GM12878 (cell line): ENCODE data around the gene MAX. TPM values are rescaled to one million over a fixed set of nuclear protein-coding genes. Genes with fewer than 3 reads are reported as not detected.

Experiments
- ATAC-seq: fragments of 200-7000 bp; cut with Tn5 transposase; 3 replicates; pipeline ENCODE4 v1.9.1; 2020; ENCODE audit warnings: mild to moderate bottlenecking, moderate library complexity
- BruUV-seq: library from RNA; stranded (reverse); fragments of 400-500 nt; replicated peaks from 2 replicates; lab custom pipeline; 2021; lab: Mats Ljungman, UMichigan
- CTCF ChIA-PET: fragments of 300-600 bp; sonication (Branson Sonifier 250); formaldehyde crosslinking; extraction: SDS; loops from one replicate; lab custom pipeline; 2021; ENCODE audit warnings: inconsistent platforms; lab: Yijun Ruan, JAX
- POLR2A ChIA-PET: fragments of 350-600 bp; formaldehyde crosslinking; extraction: SDS; loops from one replicate; lab custom pipeline; 2021; ENCODE audit warnings: inconsistent platforms; lab: Charles Lee
- RAD21 ChIA-PET: fragments of 300-600 bp; sonication (Branson Sonifier 250); formaldehyde crosslinking; loops from one replicate; lab custom pipeline; 2023; ENCODE audit warnings: antibody characterized with exemption; ENCODE audit not compliant: unreplicated experiment; lab: Charles Lee
- SMC1A ChIA-PET: fragments of 300-600 bp; sonication (Branson Sonifier 250); formaldehyde crosslinking; loops from one replicate; lab custom pipeline; 2023; ENCODE audit not compliant: unreplicated experiment, uncharacterized antibody; lab: Charles Lee
- DNase-seq: peaks from one replicate; pipeline ENCODE4 v3.0.0-alpha.2; 2011; ENCODE audit warnings: low read depth, low spot score
- FAIRE-seq: peaks from 3 replicates; lab custom pipeline; 2011; peaks lifted over from hg19 to GRCh38; lab: Jason Lieb, UNC
- H2AFZ ChIP-seq: 2 replicates; pipeline ENCODE4 v1.6.0; 2011; ENCODE audit warnings: low read depth, low read length, control low read depth; ENCODE audit not compliant: control insufficient read depth
- H3K27ac ChIP-seq: 2 replicates; pipeline ENCODE4 v1.5.1; 2011; ENCODE audit warnings: control low read depth; ENCODE audit not compliant: control insufficient read depth, insufficient read depth
- H3K27me3 ChIP-seq, 2 experiments: replicated peaks in 1 of 2; 2 replicates each; pipeline versions ENCODE4 v1.6.0 to v1.6.1; 2011; ENCODE audit warnings: low read length in 1 of 2; ENCODE audit not compliant: control insufficient read depth in 2 of 2, insufficient read depth in 2 of 2
- H3K36me3 ChIP-seq, 2 experiments: 2 replicates each; pipeline ENCODE4 v1.5.1; 2011; ENCODE audit warnings: low read length in 1 of 2; ENCODE audit not compliant: control insufficient read depth in 2 of 2, insufficient read depth in 2 of 2
- H3K4me1 ChIP-seq: 2 replicates; pipeline ENCODE4 v1.6.1; 2011; ENCODE audit warnings: mild to moderate bottlenecking, low read length, moderate library complexity, mixed read lengths; ENCODE audit not compliant: control insufficient read depth, insufficient read depth
- H3K4me2 ChIP-seq: 2 replicates; pipeline ENCODE4 v1.6.0; 2011; ENCODE audit warnings: control low read depth; ENCODE audit not compliant: control insufficient read depth, insufficient read depth
- H3K4me3 ChIP-seq: fragments of 200-600 bp; sonication (generic); 2 replicates; pipeline ENCODE4 v1.5.1; 2016
- H3K79me2 ChIP-seq: 2 replicates; pipeline ENCODE4 v1.6.0; 2011; ENCODE audit warnings: low read length; ENCODE audit not compliant: control insufficient read depth, insufficient read depth
- H3K9ac ChIP-seq: 2 replicates; pipeline ENCODE4 v1.8.0; 2011; ENCODE audit warnings: low read length, control low read depth, mixed read lengths; ENCODE audit not compliant: control insufficient read depth, insufficient read depth
- H3K9me3 ChIP-seq: replicated peaks from 3 replicates; pipeline ENCODE4 v1.5.1; 2011; ENCODE audit warnings: mild to moderate bottlenecking, low read length; ENCODE audit not compliant: control insufficient read depth, insufficient read depth
- H4K20me1 ChIP-seq: 2 replicates; pipeline ENCODE4 v1.6.0; 2011; ENCODE audit not compliant: control insufficient read depth, insufficient read depth
- CHD4 ChIP-seq: fragments of 200-600 bp; sonication (generic); IDR thresholded peaks from 2 replicates; pipeline ENCODE4 v1.6.1; 2016; ENCODE audit warnings: mild to moderate bottlenecking
- CREB1 ChIP-seq: IDR thresholded peaks from 2 replicates; pipeline ENCODE4 v1.6.1; 2012; ENCODE audit warnings: low read depth, mild to moderate bottlenecking, inconsistent platforms
- EED ChIP-seq: sonication (generic); IDR thresholded peaks from 2 replicates; pipeline ENCODE4 v1.6.1; 2016; ENCODE audit warnings: antibody characterized with exemption, low read depth
- EZH2 ChIP-seq: IDR thresholded peaks from 2 replicates; pipeline ENCODE4 v1.6.1; 2012; ENCODE audit warnings: low read depth, mild to moderate bottlenecking, control low read depth, inconsistent platforms, low read length, borderline replicate concordance; ENCODE audit not compliant: control insufficient read depth
- NFIC ChIP-seq: IDR thresholded peaks from 2 replicates; pipeline ENCODE4 v1.6.1; 2012; ENCODE audit warnings: low read depth, mild to moderate bottlenecking, inconsistent platforms, low read length, moderate library complexity
- NR2C1 ChIP-seq: fragments of 450-650 bp; IDR thresholded peaks from 2 replicates; pipeline ENCODE4 v1.6.1; 2017; ENCODE audit warnings: antibody characterized with exemption, mild to moderate bottlenecking, moderate library complexity
- NRF1 ChIP-seq: conservative IDR thresholded peaks from 2 replicates; pipeline ENCODE4 v1.6.1; 2011; ENCODE audit warnings: mild to moderate bottlenecking, low read depth, low read length, improper control_type of control experiment
- POLR2AphosphoS2 ChIP-seq: IDR thresholded peaks from 2 replicates; pipeline ENCODE4 v1.6.1; 2011; ENCODE audit warnings: low read depth, mild to moderate bottlenecking, low read length, improper control_type of control experiment, moderate library complexity
- POLR2AphosphoS5 ChIP-seq: IDR thresholded peaks from 2 replicates; pipeline ENCODE4 v1.6.1; 2011; ENCODE audit warnings: mild to moderate bottlenecking, low read length, inconsistent platforms
- RAD51 ChIP-seq: fragments of 450-650 bp; IDR thresholded peaks from 2 replicates; pipeline ENCODE4 v1.6.1; 2016; ENCODE audit warnings: moderate library complexity, mild to moderate bottlenecking, inconsistent platforms
- RB1 ChIP-seq: fragments of 450-650 bp; formaldehyde crosslinking; IDR thresholded peaks from 2 replicates; pipeline ENCODE4 v1.6.1; 2017; ENCODE audit warnings: mild to moderate bottlenecking, borderline replicate concordance
- SIX5 ChIP-seq: IDR thresholded peaks from 2 replicates; pipeline ENCODE4 v1.6.1; 2011; ENCODE audit warnings: mild to moderate bottlenecking, low read depth, low read length, moderate library complexity; ENCODE audit not compliant: severe bottlenecking
- SMAD5 ChIP-seq: IDR thresholded peaks from 2 replicates; pipeline ENCODE4 v1.6.1; 2016; ENCODE audit warnings: antibody characterized with exemption, low read depth
- SREBF1 ChIP-seq: IDR thresholded peaks from 2 replicates; pipeline ENCODE4 v1.6.1; 2012; ENCODE audit warnings: mild to moderate bottlenecking, low read length
- TBL1XR1 ChIP-seq: IDR thresholded peaks from 2 replicates; pipeline ENCODE4 v1.6.1; 2012; ENCODE audit warnings: low read depth, low read length, improper control_type of control experiment
- USF1 ChIP-seq: IDR thresholded peaks from 2 replicates; pipeline ENCODE4 v1.6.1; 2011; ENCODE audit warnings: borderline replicate concordance, low read depth, mild to moderate bottlenecking, moderate library complexity, mixed read lengths, low read length; ENCODE audit not compliant: insufficient read depth; ENCODE audit errors: extremely low read length
- ZBTB33 ChIP-seq: fragments of 450-650 bp; IDR thresholded peaks from 2 replicates; pipeline ENCODE4 v1.6.1; 2017; ENCODE audit warnings: mild to moderate bottlenecking
- ZNF207 ChIP-seq: fragments of 450-650 bp; IDR thresholded peaks from 2 replicates; pipeline ENCODE4 v1.6.1; 2014; ENCODE audit warnings: antibody characterized with exemption, mild to moderate bottlenecking, borderline replicate concordance
- ZSCAN29 ChIP-seq: fragments of 450-650 bp; IDR thresholded peaks from 2 replicates; pipeline ENCODE4 v1.6.1; 2017; ENCODE audit warnings: mild to moderate bottlenecking, moderate library complexity
- WGBS: methylation state at CpG from one replicate; pipeline ENCODE4 v1.1.6; 2016; ENCODE audit warnings: low lambda C conversion rate; ENCODE audit not compliant: insufficient replicate concordance, insufficient coverage; ENCODE audit errors: missing lambda C conversion rate; 5-methylcytosine and 5-hydroxymethylcytosine counted together
- in situ Hi-C: fragments of 300-500 bp; cut with MboI; formaldehyde crosslinking; loops from 9 replicates; pipeline ENCODE4 v1.14.3; 2018; ENCODE audit warnings: mixed read lengths
- intact Hi-C: fragments of 100-400 bp; cut with micrococcal nuclease; formaldehyde crosslinking; loops from one replicate; pipeline ENCODE4 v1.14.2; 2022; ENCODE audit not compliant: unreplicated experiment
- polyA plus RNA-seq, 11 experiments: library from polyadenylated mRNA; depleted of rRNA in 4 of 11; unstranded in 6 of 11; stranded (reverse) in 5 of 11; fragments of >200 nt; fragmentation: Nextera tagmentation in 4 of 11; fragmentation: Illumina TruSeq in 1 of 11; extraction: Ambion mirVana in 4 of 11; extraction: Trizol in 1 of 11; gene quantifications; 1 replicate in 1 of 11; 2 replicates in 10 of 11; pipeline versions ENCODE4 v1.2.1 to v1.2.3, GENCODE V29; 2011 to 2016; ENCODE audit warnings: inconsistent platforms in 2 of 11, missing spikeins in 2 of 11, low read depth in 1 of 11
- total RNA-seq, 4 experiments: library from RNA; depleted of rRNA in 3 of 4; stranded (reverse); fragments of >200 nt in 3 of 4; fragmentation: Illumina TruSeq in 1 of 4; extraction: Trizol in 1 of 4; gene quantifications; 2 replicates each; pipeline versions ENCODE4 v1.2.1 to v1.2.3, GENCODE V29; 2013 to 2021

MAX gene
- total and polyA plus RNA-seq, 10 of the 15 experiments (the other 5 are each of a cell fraction or from before 2014, with no cell fraction given): 21.5 to 122 (median 67.5) TPM

- TF ChIP-seq NRF1: no peak
Measured at GRCh38 chr14:65026526-65026925, 75.8 kb downstream of the MAX start (continued).

- in situ Hi-C loops (no loop called here), intact Hi-C loops (no loop called here)
- H3K79me2 ChIP-seq: no peaks in the 10 kb centered on the region
- ChIA-PET SMC1A (no interaction called here), CTCF (interaction anchor here (1.5 kb wide), 1 partner anchor 42 kb away, joined by 4 read pairs; no protein-coding TSS in a partner anchor), RAD21 (no interaction called here), POLR2A (no interaction called here)
- ATAC-seq (no peak), DNase-seq (no peak), FAIRE-seq (no peak)
- H3K4me2 ChIP-seq: no peak overlapping the region
- H3K9me3 ChIP-seq: no peaks in the 10 kb centered on the region
- no peaks in the 10 kb centered on the region for H4K20me1 ChIP-seq
- no peaks in the 10 kb centered on the region for H3K27me3 ChIP-seq
- 93% methylated on average over 6 of the region's 6 CpGs for WGBS
- H3K36me3 ChIP-seq: peaks cover 3 to 26% of the 10 kb centered on the region in 2 experiments; a peak in 3 of 4 replicates
- no peak overlapping the region for H3K27ac ChIP-seq
- no TSS peak for BruUV-seq
- no peak overlapping the region for H2AFZ ChIP-seq
- H3K9ac ChIP-seq: no peak overlapping the region
- H3K4me3 ChIP-seq: no peak overlapping the region
- TF ChIP-seq NR2C1: no peak
- no peak for TF ChIP-seq USF1
- TF ChIP-seq POLR2AphosphoS2: no peak
- TF ChIP-seq NFIC: no peak
- TF ChIP-seq EZH2: no peak
- TF ChIP-seq SIX5: no peak
- TF ChIP-seq TBL1XR1: no peak
- TF ChIP-seq ZSCAN29: no peak
- TF ChIP-seq SREBF1: no peak
- TF ChIP-seq POLR2AphosphoS5: no peak
- no peak for TF ChIP-seq RAD51
- TF ChIP-seq CHD4: no peak
- TF ChIP-seq ZNF207: no peak
- TF ChIP-seq ZBTB33: no peak
- TF ChIP-seq CREB1: no peak
- TF ChIP-seq EED: no peak
- TF ChIP-seq SMAD5: no peak
- TF ChIP-seq RB1: no peak
- no peaks in the 10 kb centered on the region for H3K4me1 ChIP-seq
Measured at GRCh38 chr14:65025818-65026217, 76.5 kb downstream of the MAX start.
